GM19438 (cell line): ENCODE data around the gene SLC39A5.

ENCODE experiments used
- ATAC-seq: cut with Tn5 transposase; IDR thresholded peaks from one replicate; pipeline ENCODE4 v1.9.1; 2021; ENCODE audit warnings: low read depth; ENCODE audit not compliant: unreplicated experiment

SLC39A5 gene

DNA sequence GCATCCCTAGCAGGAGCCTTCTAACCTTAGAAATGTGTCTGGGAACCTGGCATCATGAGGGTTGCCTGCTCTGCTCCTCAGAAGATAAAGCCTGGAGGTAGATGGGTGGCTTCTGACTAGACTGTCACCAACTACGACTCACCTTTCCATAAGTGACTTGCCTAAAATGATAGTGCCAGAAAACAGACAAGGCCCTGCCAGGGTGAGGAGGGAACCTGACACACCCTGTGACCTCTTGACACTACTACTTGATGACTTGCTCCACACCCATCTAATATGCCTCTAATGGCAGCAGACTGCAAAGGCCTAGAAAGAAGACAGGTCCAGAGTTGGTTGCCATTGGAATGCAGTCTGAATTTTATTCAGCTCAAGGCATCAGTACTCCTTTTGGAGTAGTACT lies 17.5 kb upstream of the SLC39A5 start:
- ATAC-seq: no peak

DNA sequence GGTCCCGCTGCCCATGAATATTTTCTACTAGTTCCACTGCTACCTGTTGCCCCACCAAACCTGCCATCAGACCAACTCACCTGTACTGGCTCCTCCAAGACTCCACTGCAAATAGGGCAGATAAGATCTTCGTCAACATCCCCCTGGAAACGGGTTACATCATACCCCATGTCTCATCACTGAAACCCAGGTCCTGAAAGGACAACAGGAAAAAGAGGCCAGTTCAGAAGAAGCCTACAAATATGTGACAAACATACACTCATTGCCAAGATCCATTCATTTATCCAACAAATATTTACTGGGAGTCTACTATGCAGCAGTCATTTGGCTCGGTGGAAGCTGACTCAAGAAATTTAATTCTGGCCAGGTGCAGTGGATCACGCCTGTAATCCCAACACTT lies 16.0 kb upstream of the SLC39A5 start:
- ATAC-seq: no peak

DNA sequence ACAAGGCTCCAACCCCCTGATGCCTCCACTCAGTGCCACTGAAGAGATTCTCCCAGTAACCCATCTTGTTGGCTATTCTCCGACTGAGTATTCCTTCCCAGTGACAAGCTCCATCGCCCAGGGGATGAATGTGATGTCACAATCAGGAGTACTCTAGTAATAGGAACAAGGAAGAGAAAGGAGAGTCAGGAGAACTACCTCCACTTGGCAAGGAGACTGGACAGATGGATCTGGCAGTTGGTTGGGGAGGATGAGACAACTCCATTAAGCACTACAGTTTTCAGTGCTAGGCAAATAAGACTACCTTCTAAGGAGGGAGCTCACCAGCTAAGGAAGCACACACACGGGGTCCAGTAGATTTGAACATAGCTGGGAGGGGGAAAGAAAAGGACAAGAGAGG lies 13.4 kb upstream of the SLC39A5 start:
- ATAC-seq: no peak

DNA sequence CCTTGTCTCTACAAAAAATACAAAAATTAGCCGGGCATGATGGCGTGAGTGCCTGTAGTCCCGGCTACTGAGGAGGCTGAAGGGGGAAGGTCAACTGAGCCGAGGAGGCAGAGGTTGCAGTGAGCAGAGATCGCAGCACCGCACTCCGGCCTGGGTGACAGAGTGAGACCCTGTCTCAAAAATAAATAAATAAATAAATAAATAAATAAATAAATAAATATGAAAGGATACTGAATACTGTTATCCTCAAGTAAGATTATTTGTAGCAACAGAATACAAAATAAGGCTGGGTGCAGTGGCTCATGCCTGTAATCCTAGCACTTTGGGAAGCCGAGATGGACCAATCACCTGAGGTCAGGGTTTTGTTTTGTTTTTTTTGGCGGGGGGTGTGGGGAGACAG lies 10.0 kb upstream of the SLC39A5 start:
- no peak for ATAC-seq

DNA sequence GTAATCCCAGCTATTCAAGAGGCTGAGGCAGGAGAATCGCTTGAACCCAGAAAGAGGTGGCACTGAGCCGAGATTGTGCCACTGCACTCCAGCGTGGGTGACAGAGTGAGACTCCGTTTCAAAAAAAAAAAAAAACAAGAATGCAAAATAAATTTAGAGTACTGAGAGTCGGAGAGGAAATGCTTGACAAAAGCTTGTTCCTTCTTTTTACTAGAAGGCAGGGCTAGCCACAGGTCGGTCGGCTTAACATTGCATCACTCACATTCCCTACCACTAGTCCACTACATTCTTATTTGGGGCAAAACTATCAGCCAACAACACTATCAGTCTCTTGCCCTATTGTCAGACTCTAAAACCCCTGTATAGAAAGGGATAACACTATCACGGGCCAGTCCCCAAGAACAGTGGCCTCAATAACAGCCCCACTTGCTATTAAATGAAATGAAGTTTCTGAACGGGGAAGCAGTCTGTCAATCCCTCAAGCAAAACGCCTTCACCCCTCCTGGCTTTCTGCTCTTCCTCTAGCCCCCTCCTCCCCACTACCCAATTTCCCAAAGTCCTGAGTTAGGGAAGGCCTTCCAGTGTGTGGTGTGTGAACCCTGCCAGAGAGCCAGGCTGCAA lies 9.1 kb upstream of the SLC39A5 start:
- ATAC-seq: no peak

DNA sequence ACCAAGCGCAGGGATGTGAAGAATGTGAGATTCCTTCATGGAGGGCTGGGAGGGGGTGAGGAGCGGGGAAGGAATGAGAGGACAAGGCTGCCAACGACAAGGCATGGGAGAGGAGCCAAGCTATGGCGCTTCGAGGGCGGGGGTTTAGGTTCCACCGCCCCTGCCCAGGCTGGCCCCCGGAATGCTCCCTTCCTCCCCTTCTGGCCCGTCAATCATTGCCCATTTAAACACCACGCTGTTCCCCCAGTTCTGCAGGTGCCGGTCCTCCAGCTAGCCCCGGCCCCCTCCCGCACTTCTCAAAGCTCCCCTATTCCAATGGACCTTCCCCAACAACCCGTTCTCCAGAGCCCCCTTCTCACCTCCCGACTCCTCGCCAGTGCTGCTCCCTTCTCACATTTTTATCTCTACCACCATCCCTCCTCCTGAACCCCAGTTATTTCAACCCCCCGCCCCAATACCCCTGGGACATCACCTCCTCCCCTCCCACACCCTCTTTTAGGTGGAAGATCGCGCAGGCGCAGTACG lies 8.6 kb upstream of the SLC39A5 start:
- peak; percentile 8 for ATAC-seq

DNA sequence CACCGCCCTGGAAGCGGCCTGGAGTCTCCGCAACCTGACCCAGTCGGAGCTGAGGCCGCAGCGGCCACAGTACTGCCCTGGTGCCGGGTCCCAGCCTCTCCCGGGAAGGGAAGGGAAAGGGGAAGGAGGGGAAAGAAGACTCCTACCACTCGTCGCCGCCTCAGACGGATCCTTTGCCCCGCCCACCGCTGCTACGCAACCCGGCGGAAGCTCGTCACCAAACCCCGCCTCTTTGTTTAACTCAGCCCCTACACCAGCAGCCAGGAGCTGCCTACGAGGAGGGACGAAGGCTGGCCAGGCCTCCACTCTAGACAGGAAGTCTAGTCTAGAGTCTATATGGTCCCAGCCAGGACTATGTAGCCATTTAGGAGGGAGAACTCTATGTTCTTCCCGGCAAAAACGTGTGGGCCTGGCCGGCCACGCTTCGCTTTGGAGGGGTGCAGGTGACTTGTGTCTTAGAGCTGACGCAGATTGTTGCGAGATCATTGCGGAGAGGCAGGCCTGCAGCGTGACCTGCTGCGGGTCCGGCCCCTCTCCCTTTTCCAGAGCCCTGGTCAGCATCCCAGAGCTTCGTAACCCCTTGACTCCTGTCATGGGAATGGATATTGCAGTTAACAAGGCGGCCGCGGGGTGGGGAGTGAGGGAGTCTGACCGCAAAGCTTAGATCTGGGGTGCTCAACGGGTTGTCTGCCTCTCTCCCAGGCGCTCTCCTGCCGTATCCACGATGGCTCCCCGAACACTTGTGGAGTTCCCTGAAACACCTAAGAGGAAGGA lies 7.9 kb upstream of the SLC39A5 start, which contains the start of gene RNF41:
Gene RNF41 (minus strand): TSS at position 166 of the 774 bp plus-strand sequence. CDS start 7,875 bp downstream, outside the sequence.
- peak; percentile 73 for ATAC-seq

DNA sequence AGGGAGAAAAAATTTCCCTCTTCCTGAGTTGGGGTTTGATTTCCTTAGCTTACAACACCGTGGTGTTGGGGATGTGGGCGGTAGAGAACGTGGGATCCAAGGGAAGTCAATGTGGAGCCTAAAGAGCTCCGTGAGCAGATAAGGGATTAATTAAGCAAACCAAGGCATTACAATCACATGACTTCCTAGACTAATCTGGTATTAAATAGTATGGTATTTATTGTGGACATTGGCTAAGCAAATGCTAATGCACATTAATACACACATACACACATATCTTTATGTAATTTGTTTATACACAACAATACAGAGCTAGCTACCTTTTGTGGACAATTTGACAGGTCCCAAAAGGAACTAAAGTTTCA lies 7.3 kb upstream of the SLC39A5 start:
- no peak for ATAC-seq

DNA sequence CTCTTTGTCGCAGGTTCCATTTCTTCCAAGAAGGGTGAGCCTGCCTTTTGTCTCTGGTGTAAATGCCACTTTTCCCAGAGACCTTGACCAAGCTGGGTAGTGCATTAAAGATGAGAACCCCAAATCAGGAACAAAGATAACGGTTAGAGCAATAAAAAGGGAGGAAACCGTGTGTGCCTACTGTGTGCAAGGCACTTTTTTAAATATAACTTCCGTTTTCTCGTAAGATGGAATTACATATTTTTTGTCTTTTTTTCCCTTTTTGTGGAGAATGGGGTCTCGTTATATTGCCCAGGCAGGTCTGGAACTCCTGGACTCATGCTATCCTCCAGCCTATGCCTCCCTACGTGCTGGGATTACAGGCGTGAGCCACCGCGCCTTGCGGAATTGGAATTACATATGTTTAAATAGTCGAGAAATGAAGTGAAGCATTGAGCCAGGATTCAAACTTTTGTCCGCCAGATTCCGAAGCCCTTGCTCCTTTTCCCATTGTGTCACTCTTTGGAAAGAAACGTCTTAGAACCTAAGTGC lies 6.2 kb upstream of the SLC39A5 start:
- ATAC-seq: peak; percentile 2

DNA sequence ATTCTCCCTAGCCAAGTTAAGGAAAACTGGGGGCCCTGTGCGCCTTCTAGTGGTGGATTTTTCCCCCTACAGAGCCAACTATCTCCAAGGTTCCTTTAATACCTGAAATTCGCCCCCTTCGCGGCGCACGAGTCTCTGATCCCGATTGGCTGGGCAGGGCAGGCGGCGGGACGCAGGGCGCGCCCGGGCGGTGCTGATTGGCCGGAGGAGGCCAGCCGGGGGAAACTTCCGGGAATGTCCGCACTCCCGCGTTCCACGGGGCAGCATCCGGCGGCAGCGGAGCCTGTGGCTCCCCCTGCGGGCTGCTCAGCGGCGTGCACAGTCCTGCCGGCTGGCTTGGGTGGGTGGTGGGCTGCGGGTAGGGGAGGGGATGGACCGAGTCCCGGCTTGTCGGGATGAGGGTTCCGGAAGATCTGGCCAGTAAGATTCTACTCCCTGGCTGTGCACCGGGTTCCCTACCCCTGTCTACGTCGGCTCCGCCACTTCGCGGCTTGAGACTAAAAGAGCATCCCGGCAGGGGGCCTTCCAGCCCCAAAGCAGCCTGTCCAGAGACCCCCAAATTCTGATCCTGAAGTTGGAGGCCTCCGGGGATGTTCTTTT lies 5.6 kb upstream of the SLC39A5 start, which contains the start of gene NABP2:
Gene NABP2 (plus strand): TSS at position 241 of the 600 bp plus-strand sequence. CDS start 515 bp downstream, outside the sequence.
- ATAC-seq: peak; percentile 70

DNA sequence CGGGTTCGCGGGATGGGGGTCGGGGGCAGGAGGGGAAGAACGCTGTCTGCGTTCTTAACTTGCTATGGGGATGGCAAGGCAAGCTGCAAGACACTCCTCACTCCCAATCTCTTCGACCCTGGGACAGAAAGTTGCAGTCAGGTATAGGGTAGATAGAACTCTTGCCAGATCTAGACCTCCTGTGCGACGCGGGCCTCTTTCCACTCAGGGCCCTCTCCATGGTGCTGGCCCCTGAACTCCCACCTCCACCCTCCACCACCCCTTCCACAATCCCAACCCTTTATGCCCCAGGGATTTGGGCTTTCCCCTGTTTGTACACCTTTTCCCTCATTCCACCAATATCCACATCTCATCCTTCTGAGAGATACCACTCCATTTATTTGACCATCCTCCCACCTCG lies 4.9 kb upstream of the SLC39A5 start:
- no peak for ATAC-seq

DNA sequence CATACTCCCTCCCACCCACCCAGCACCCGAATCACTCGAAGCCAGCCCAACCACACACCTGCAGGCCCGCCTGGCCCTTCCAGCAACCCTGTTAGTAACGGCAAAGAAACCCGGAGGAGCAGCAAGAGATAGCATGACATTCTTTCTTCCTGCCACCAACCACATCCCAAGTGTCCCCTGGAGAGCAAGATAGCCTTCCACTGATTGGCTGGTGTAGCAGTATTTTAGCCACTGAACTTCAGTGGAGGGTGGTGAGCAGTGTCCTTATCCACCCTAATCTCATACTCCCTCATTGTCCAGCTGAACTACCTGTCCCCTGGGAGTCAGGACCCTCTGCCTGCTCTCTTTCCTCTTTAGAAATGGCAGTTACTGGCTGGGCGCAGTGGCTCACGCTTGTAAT lies 769 bp upstream of the SLC39A5 start:
- no peak for ATAC-seq

DNA sequence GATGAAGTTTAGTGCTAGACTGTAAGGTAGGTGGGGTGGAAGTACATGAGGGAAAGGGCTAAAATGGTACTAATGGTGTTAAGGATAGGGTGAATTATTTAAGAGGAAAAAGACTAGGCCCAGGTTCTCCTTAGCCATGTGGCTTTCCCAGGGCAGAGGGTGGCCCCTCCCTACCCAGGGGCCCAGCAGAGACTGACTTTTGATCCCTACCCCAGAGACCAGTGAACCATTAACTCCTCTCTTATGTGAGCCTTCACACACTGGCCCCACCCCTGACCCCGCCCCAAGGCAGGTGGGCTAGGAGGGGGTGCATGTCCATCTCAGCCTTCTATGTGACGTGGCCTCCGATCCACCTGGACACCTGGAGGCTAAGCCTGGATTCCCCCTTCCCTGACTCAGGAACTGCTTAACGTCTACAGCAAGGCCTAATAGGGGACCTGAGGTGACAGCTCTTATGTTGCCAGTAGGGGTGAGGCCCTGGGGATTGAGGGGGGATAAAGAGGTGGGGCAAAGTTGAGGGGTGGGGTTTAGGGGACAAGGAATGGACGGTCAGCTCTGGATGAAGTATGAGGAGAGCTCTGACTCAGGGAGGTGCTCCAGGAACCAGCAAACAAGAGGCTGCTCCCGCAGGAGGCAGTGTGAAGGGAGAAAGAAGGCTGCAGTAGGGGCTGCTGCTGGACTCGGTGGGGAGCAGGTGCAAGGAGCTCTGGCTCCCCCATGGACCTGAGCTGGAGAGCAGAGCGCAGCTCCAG lies 757 bp downstream of the SLC39A5 start:
- ATAC-seq: no peak

DNA sequence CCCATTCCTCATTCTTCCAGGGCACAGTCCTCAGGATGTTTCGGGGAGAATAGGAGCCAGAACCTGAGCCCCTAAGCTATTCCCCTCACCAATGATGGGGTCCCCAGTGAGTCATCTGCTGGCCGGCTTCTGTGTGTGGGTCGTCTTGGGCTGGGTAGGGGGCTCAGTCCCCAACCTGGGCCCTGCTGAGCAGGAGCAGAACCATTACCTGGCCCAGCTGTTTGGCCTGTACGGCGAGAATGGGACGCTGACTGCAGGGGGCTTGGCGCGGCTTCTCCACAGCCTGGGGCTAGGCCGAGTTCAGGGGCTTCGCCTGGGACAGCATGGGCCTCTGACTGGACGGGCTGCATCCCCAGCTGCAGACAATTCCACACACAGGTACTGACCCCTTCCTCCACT lies 1.3 kb downstream of the SLC39A5 start:
- ATAC-seq: no peak

DNA sequence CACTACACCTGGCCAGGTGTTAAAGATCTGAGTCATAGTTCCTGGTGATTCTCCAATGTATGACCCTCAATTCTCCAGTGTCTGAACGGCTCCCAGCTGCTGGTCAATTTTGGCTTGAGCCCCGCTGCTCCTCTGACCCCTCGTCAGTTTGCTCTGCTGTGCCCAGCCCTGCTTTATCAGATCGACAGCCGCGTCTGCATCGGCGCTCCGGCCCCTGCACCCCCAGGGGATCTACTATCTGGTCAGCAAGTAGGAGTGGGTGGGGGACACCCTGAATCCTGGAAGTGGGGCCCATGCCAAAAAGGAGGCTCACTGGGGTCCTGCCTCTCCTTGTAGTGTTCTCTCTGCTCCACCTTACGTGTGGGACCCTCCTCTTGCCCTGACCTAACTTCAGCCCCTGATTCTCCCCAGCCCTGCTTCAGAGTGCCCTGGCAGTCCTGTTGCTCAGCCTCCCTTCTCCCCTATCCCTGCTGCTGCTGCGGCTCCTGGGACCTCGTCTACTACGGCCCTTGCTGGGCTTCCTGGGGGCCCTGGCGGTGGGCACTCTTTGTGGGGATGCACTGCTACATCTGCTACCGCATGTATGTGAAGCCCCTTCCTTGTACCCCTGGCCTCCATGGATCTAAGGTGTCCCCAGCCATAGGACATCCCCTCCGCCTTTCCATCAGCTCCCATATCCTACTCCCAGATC lies 5.0 kb downstream of the SLC39A5 start:
- no peak for ATAC-seq

DNA sequence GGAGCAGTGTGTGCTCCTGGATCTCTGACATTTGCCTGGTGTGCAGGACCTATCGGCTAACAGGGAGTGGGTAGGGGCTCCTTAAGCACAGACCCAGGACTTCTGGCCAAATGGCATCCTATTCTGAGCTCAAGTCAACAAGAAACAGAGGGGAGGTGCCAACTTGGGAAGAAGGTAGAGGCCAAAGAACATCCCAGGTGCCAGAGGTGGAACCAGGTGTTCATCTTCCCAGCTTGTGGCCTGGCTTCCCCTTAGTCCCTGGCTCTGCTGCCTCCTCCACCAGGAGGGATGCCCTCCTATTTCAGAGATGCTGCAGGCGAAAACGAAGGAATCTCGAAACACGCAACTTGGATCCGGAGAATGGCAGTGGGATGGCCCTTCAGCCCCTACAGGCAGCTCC lies 6.2 kb downstream of the SLC39A5 start:
- no peak for ATAC-seq

DNA sequence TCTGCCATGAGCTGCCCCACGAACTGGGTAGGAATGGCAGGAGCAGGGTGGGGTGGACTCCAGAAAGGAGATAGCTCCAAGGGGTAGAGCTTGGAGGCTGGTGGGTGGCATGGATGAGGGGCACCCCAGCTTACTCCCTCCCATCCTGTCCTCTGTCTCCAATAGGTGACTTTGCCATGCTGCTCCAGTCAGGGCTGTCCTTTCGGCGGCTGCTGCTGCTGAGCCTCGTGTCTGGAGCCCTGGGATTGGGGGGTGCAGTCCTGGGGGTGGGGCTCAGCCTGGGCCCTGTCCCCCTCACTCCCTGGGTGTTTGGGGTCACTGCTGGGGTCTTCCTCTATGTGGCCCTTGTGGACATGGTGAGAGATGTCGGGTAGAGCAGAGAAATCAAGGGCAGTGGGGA lies 7.1 kb downstream of the SLC39A5 start:
- no peak for ATAC-seq

DNA sequence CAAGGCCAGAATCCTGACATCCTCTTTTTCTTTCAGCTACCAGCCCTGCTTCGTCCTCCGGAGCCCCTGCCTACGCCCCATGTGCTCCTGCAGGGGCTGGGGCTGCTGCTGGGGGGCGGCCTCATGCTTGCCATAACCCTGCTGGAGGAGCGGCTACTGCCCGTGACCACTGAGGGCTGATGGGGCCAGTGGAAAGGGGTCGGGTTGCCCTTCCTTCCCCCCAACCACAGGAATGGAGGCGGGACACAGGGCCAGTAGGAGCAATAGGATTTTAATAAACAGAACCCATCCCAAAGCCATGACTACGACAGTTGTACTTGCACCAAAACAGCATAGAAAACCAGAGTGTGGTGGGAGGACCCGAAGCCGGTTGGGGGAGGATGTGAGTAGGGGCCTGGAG lies 7.7 kb downstream of the SLC39A5 start:
- no peak for ATAC-seq

DNA sequence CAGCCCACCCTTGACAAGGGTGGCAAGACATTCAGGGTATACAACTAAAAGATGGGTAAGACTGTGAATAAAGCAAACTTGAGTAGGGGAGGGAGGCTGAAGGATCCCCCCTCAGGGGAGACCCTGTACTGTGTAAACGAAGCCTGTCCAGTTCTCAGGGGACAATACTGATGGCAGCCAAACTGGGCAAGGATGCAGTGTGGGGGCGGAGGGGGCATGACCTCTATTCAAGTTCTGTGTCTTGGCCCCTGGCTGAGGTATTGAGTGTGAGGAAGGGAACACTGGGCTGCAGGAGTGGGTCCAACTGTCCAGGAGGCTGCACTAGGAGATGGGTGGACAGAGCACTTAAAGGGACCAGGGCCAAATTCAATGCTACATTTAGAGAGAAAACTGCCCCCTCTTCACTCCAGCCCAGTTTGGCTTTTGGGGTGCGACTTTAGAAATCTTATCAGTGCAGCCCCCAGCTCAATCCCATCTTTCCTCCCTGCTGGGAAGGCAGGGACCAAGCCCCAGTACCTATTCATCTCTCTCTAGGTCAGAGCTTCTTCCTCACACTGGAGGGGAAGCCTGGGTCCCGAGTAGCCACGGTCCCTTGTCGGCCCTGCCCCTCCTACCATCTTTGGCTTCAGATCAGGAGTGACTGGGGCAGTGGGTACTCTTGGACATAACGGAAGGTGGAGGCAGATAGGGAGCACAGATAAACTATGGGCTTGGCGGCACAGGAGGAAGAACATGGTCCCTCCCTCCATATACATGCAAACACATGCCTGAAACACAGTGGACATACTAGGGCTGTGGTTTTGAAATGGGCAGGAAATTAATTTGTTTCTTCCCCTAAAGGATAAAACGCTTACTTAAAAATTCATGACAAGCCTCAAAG lies 11.8 kb downstream of the SLC39A5 start:
- ATAC-seq: no peak
